ENCODE results near the gene GZMB.

GRCh38 chr14:24662753-24663152, 28.8 kb upstream of the GZMB start:
- TF ChIP-seq POLR2AphosphoS5 (IDR thresholded peaks at IDR 0.05; ENCODE audit: borderline replicate concordance, low read depth, low read length): no peak
- TF ChIP-seq FOXP2 (optimal IDR thresholded peaks at IDR 0.05; ENCODE audit: control extremely low read depth, extremely low read length, insufficient read depth): no peak

Data from SK-N-MC (cell line).